Renal cortex interstitium (tissue), 15 donors: ENCODE data around the gene ZNF730. TPM values are rescaled to one million over a fixed set of nuclear protein-coding genes. Genes with fewer than 3 reads are reported as not detected.
A peak's percentile ranks its signal among the peaks of the same experiment; 100 is the strongest.
"Not testable (repeated sequence)": the region's sequence is repeated elsewhere in the genome, so short reads cannot be mapped to it uniquely, and the experiment has no call there.

Experiments
- DNase-seq, 11 donors: peaks; one replicate each; pipeline ENCODE4 v3.0.0-alpha.2; 2013; ENCODE audit warnings: low read depth in 9 of 11, low spot score in 4 of 11; ENCODE audit errors: extremely low read depth in 1 of 11
- long read RNA-seq, 16 experiments: transcript quantifications; one replicate each; lab custom pipeline, GENCODE V29; 2026
- polyA plus RNA-seq, 3 donors: library from polyadenylated mRNA; unstranded; fragments of 120-200 nt; gene quantifications; one replicate each; pipeline ENCODE4 v1.2.1, GENCODE V29; 2013; ENCODE audit not compliant: insufficient read length in 3 of 3

The ZNF730 gene
- polyA plus RNA-seq = 10 to 100 TPM in 1 of 3 donors, 1 to 10 TPM in 2; 7.0 to 10.1 (median 7.1) TPM
- long read RNA-seq, donor 1, partial matches to known transcripts = 11 of 11 reads
- long read RNA-seq, donor 1, other reads (novel, unspliced or antisense) = 0 of 11 reads
- long read RNA-seq, donor 2, partial matches to known transcripts = 0 of 1 reads
- long read RNA-seq, donor 2, other reads (novel, unspliced or antisense) = 0 of 1 reads
- long read RNA-seq, donor 3, partial matches to known transcripts = 0 of 1 reads
- long read RNA-seq, donor 3, other reads (novel, unspliced or antisense) = 0 of 1 reads
- long read RNA-seq, donor 4 = 0 reads
- long read RNA-seq, donor 5, partial matches to known transcripts = 18 of 18 reads
- long read RNA-seq, donor 5, other reads (novel, unspliced or antisense) = 0 of 18 reads
- long read RNA-seq, donor 6, partial matches to known transcripts = 33 of 34 reads
- long read RNA-seq, donor 6, other reads (novel, unspliced or antisense) = 0 of 34 reads
- long read RNA-seq, donor 7 = 0 reads
- long read RNA-seq, donor 8, partial matches to known transcripts = 13 of 13 reads
- long read RNA-seq, donor 8, other reads (novel, unspliced or antisense) = 0 of 13 reads
- long read RNA-seq, donor 9, partial matches to known transcripts = 0 of 2 reads
- long read RNA-seq, donor 9, other reads (novel, unspliced or antisense) = 0 of 2 reads
- long read RNA-seq, donor 10 = 0 reads
- long read RNA-seq, donor 11 = 0 reads
- long read RNA-seq, donor 12 = 0 reads
- long read RNA-seq, donor 13, partial matches to known transcripts = 25 of 25 reads
- long read RNA-seq, donor 13, other reads (novel, unspliced or antisense) = 0 of 25 reads
- long read RNA-seq, donor 14, partial matches to known transcripts = 14 of 14 reads
- long read RNA-seq, donor 14, other reads (novel, unspliced or antisense) = 0 of 14 reads
- long read RNA-seq, donor 15 = 0 reads
- long read RNA-seq, donor 16, partial matches to known transcripts = 41 of 42 reads
- long read RNA-seq, donor 16, other reads (novel, unspliced or antisense) = 0 of 42 reads

GRCh38 chr19:23116802-23117571 is at the start of gene ZNF730:
Gene ZNF730, plus strand, starts transcription at chr19:23117025. Its CDS starts 149 bp downstream, at chr19:23117174.
- peak; percentile 53 to 86 (median 68) for DNase-seq

- DNase-seq = peak in 9 of 11 donors; percentile 24 to 59 (median 49)
Observed at GRCh38 chr19:23070353-23071146, 46.3 kb upstream of the ZNF730 start.

GRCh38 chr19:23071147-23071511 is 45.7 kb upstream of the ZNF730 start:
- DNase-seq = peak in 9 of 11 donors; percentile 32 to 66 (median 47)

- peak; percentile 63 to 90 (median 78) for DNase-seq
Observed at GRCh38 chr19:23075031-23075733, 41.6 kb upstream of the ZNF730 start.

- DNase-seq = not testable (repeated sequence)
Observed at GRCh38 chr19:23077776-23078175, 39.0 kb upstream of the ZNF730 start.

GRCh38 chr19:23093832-23094231 is 23.0 kb upstream of the ZNF730 start:
- DNase-seq = no peak

- no peak for DNase-seq
Observed at GRCh38 chr19:23095418-23095817, 21.4 kb upstream of the ZNF730 start.

GRCh38 chr19:23098286-23098685 is 18.5 kb upstream of the ZNF730 start:
- DNase-seq = no peak

- no peak for DNase-seq
Observed at GRCh38 chr19:23098988-23099387, 17.8 kb upstream of the ZNF730 start.

- no peak for DNase-seq
Observed at GRCh38 chr19:23099966-23100365, 16.9 kb upstream of the ZNF730 start.

- DNase-seq = no peak
Observed at GRCh38 chr19:23101241-23101640, 15.6 kb upstream of the ZNF730 start.

- no peak for DNase-seq
Observed at GRCh38 chr19:23118400-23118799, 1.6 kb downstream of the ZNF730 start.

GRCh38 chr19:23134211-23134610 is 17.4 kb downstream of the ZNF730 start:
- DNase-seq = not testable (repeated sequence)

- DNase-seq = no peak
Observed at GRCh38 chr19:23145617-23146415, 29.0 kb downstream of the ZNF730 start.

- DNase-seq = no peak
Observed at GRCh38 chr19:23160766-23161165, 43.9 kb downstream of the ZNF730 start.

GRCh38 chr19:23168286-23168685 is 51.5 kb downstream of the ZNF730 start:
- not testable (repeated sequence) for DNase-seq

GRCh38 chr19:23183251-23183650 is 66.4 kb downstream of the ZNF730 start:
- DNase-seq = no peak
